ENCODE results near the gene UBAP1L.

UBAP1L gene

DNA sequence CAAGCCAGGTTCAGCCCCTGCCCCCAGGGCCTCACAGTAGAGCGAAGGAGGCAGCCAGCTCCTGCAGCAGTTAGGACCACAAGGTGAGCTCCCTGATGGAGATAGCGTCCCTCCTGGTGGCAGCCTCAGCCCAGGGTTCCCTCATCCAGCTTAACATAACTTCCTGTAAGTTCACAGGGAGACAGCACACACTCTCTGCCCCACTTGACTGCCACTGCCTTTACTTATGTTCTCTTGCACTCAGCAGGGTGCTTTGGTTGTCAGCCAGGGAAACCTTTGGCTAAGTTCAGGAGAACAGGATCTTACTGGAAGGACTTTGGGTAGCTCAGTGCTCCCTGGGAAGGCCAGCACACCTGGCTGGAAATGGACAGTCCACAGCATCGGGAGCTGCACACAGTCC lies 27.6 kb downstream of the UBAP1L start:
- Histone ChIP-seq H3K36me3 (ENCODE audit: insufficient read depth) (no peaks in the 10 kb centered on the region), H3K79me2 (ENCODE audit: insufficient read depth, low read depth) (no peaks in the 10 kb centered on the region), H2AFZ (ENCODE audit: low read depth) (no peak overlapping the region), H3K27me3 (ENCODE audit: insufficient read depth, low read depth) (no peaks in the 10 kb centered on the region), H3K9ac (no peak overlapping the region), H3K4me1 (ENCODE audit: low read depth, poor library complexity, severe bottlenecking) (no peaks in the 10 kb centered on the region), H3K4me2 (no peak overlapping the region), H3K27ac (no peak overlapping the region), H3K4me3 (IDR thresholded peaks at IDR 0.05; ENCODE audit: insufficient read depth, low read depth, low read length) (no peak overlapping the region), H4K20me1 (ENCODE audit: insufficient read depth) (no peaks in the 10 kb centered on the region)
- TF ChIP-seq, protein P1, sequence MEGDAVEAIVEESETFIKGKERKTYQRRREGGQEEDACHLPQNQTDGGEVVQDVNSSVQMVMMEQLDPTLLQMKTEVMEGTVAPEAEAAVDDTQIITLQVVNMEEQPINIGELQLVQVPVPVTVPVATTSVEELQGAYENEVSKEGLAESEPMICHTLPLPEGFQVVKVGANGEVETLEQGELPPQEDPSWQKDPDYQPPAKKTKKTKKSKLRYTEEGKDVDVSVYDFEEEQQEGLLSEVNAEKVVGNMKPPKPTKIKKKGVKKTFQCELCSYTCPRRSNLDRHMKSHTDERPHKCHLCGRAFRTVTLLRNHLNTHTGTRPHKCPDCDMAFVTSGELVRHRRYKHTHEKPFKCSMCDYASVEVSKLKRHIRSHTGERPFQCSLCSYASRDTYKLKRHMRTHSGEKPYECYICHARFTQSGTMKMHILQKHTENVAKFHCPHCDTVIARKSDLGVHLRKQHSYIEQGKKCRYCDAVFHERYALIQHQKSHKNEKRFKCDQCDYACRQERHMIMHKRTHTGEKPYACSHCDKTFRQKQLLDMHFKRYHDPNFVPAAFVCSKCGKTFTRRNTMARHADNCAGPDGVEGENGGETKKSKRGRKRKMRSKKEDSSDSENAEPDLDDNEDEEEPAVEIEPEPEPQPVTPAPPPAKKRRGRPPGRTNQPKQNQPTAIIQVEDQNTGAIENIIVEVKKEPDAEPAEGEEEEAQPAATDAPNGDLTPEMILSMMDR (conservative IDR thresholded peaks at IDR 0.05; ENCODE audit: low read depth, low read length) = no peak

DNA sequence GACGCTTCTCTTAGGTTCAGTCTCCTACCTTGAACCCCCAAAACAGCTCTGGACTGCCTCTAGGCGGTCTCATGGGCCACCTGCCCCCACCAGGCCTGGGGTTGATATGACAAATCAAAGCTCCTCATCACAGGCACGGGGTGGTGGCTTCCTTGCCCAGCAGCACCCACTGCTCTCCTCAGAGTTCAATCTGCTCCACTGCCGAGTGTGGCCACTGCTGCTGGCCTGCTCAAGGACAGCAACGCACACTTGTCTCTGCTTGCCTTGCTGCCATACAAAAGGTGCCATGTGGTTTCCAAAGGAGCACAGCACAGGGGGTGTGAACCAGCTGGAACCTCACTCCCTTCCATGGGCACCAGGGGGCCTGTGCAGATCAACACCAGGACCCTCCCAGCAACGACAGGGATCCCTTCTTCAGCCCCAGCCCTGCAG lies 28.3 kb downstream of the UBAP1L start:
- no peaks in the 10 kb centered on the region for H3K79me2 ChIP-seq (ENCODE audit: insufficient read depth, low read depth)
- no peak overlapping the region for H3K27ac ChIP-seq
- H3K4me2 ChIP-seq = no peak overlapping the region
- H3K9ac ChIP-seq = no peak overlapping the region
- no peak overlapping the region for H2AFZ ChIP-seq (ENCODE audit: low read depth)
- no peaks in the 10 kb centered on the region for H4K20me1 ChIP-seq (ENCODE audit: insufficient read depth)
- no peaks in the 10 kb centered on the region; the same call in 1 of the 2 replicates for H3K27me3 ChIP-seq (ENCODE audit: insufficient read depth, low read depth)
- no peaks in the 10 kb centered on the region for H3K4me1 ChIP-seq (ENCODE audit: low read depth, poor library complexity, severe bottlenecking)
- H3K36me3 ChIP-seq (ENCODE audit: insufficient read depth) = no peaks in the 10 kb centered on the region
- H3K4me3 ChIP-seq (IDR thresholded peaks at IDR 0.05; ENCODE audit: insufficient read depth, low read depth, low read length) = no peak overlapping the region
- TF ChIP-seq, protein P1 (conservative IDR thresholded peaks at IDR 0.05; ENCODE audit: low read depth, low read length) = no peak; the same call in 1 of the 2 replicates

DNA sequence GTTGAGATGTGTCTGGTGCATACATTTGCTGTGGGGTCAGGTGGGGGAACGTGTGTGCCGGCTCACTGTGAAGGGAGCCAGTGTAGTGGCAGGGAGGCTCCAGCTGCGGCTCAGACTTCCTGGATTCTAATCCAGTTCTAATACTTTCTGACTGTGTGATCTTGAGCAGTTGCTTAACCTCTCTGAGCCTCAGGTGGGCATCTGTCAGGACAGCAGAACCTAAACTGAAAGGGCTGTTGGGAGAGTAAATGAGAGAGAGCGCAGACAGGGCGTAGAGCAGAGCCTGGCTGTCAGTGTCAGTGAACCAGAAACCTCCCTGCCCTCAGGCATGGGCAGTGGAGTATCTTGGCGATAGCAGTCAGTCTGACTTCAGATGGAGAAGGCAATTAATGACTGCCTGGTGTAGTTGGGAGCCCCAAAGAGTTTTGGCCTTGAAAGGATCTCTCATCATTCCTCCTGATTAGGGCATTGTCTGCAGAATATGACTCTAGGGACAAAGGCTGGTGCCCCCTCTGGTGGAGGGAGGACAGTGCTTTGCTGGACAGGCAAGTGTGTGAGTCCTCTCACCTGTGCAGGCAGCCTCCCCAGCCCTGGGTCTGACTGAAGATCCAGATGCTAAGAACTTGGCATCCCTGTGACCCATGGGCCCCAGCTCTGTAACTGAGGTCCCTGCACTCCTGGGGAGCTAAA lies 28.9 kb downstream of the UBAP1L start:
- H2AFZ ChIP-seq (ENCODE audit: low read depth) = no peak overlapping the region
- TF ChIP-seq, protein P1 (conservative IDR thresholded peaks at IDR 0.05; ENCODE audit: low read depth, low read length) = no peak
- no peaks in the 10 kb centered on the region for H4K20me1 ChIP-seq (ENCODE audit: insufficient read depth)
- no peak overlapping the region for H3K4me2 ChIP-seq
- no peaks in the 10 kb centered on the region for H3K4me1 ChIP-seq (ENCODE audit: low read depth, poor library complexity, severe bottlenecking)
- H3K79me2 ChIP-seq (ENCODE audit: insufficient read depth, low read depth) = no peaks in the 10 kb centered on the region
- no peak overlapping the region for H3K9ac ChIP-seq
- no peak overlapping the region for H3K4me3 ChIP-seq (IDR thresholded peaks at IDR 0.05; ENCODE audit: insufficient read depth, low read depth, low read length)
- H3K36me3 ChIP-seq (ENCODE audit: insufficient read depth) = no peaks in the 10 kb centered on the region
- H3K27ac ChIP-seq = no peak overlapping the region
- no peaks in the 10 kb centered on the region; the same call in 1 of the 2 replicates for H3K27me3 ChIP-seq (ENCODE audit: insufficient read depth, low read depth)

DNA sequence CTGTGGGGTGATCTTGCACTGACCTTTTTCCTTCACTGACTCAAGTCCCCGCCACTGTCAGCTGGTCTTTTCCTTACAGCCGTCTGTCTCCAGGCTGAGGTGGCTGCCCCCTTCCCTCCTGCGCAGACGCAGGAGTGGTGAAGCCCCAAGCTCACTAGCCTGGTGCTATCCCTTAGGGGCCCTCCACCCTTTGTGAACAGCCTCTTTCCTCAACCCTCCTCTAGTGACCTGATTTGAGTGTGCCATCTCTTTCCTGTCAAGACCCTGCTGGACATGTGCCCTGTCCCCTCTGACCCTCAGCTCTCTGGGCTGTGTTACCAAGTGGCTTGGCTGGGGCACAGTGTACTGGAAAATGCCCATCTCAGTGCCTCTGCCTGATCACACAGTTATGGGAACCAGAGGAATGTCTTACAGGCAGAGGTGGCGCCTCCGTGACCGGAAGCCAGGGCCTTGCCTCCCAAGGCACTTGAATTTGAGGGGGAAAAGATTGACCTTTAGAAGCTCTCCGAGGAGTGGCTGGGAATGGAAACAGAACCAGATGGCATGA lies 29.7 kb downstream of the UBAP1L start:
- Histone ChIP-seq H3K4me3 (IDR thresholded peaks at IDR 0.05; ENCODE audit: insufficient read depth, low read depth, low read length) (no peak overlapping the region), H3K27me3 (ENCODE audit: insufficient read depth, low read depth) (no peaks in the 10 kb centered on the region; the same call in 1 of the 2 replicates), H3K79me2 (ENCODE audit: insufficient read depth, low read depth) (no peaks in the 10 kb centered on the region), H3K4me2 (no peak overlapping the region), H3K9ac (no peak overlapping the region), H3K4me1 (ENCODE audit: low read depth, poor library complexity, severe bottlenecking) (no peaks in the 10 kb centered on the region), H3K27ac (no peak overlapping the region), H4K20me1 (ENCODE audit: insufficient read depth) (no peaks in the 10 kb centered on the region), H3K36me3 (ENCODE audit: insufficient read depth) (no peaks in the 10 kb centered on the region), H2AFZ (ENCODE audit: low read depth) (no peak overlapping the region)
- TF ChIP-seq, protein P1 (conservative IDR thresholded peaks at IDR 0.05; ENCODE audit: low read depth, low read length) = no peak

Measured in KMS-11 (cell line).